GM23248 (cell line): ENCODE results near the gene PTPRD.

ENCODE experiments used
- EZH2 ChIP-seq: fragments of 200-600 bp; sonication (generic); IDR thresholded peaks from 2 replicates; pipeline ENCODE4 v1.6.1; 2018; ENCODE audit warnings: antibody characterized with exemption, mild to moderate bottlenecking; ENCODE audit not compliant: insufficient read depth, poor library complexity, severe bottlenecking
- EZH2phosphoT487 ChIP-seq: fragments of 200-600 bp; sonication (generic); IDR thresholded peaks from 2 replicates; pipeline ENCODE4 v1.6.1; 2018; ENCODE audit warnings: antibody characterized with exemption, moderate library complexity, mild to moderate bottlenecking, low read depth; ENCODE audit not compliant: insufficient read depth

DNA sequence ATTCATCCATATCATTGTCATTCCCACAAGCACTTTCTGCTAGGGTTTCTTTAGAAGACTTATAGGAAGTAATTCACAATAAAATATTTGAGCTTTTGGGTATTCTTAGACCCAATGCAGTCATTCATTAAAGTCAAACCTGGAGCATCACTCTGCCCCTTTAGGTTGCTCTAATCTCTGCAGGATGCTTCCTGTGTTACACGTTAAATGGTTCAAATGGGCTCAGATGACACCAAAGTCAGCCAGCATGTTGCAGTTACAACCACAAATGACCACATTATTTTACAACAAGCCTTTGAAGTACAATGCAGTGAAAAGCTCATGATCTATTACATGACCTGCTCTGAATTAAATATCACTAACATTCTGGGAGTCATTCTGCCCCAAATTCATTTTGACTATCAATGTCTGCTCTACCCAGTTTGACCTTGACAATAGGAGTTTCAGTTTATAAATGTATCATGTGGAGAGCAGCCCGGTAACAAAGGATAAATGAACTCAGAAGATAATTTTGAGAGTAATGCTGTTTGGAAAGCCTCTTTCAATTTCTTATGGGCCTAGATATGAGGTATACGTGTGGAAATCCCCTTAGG, 2144.7 kb downstream of the PTPRD start:
- TF ChIP-seq EZH2 (no peak), EZH2phosphoT487 (no peak)
